Measurements from ENCODE around the gene KIAA0513.

GRCh38 chr16:84993926-84994325 lies 33.7 kb upstream of the KIAA0513 start:
- TF ChIP-seq, protein P1, sequence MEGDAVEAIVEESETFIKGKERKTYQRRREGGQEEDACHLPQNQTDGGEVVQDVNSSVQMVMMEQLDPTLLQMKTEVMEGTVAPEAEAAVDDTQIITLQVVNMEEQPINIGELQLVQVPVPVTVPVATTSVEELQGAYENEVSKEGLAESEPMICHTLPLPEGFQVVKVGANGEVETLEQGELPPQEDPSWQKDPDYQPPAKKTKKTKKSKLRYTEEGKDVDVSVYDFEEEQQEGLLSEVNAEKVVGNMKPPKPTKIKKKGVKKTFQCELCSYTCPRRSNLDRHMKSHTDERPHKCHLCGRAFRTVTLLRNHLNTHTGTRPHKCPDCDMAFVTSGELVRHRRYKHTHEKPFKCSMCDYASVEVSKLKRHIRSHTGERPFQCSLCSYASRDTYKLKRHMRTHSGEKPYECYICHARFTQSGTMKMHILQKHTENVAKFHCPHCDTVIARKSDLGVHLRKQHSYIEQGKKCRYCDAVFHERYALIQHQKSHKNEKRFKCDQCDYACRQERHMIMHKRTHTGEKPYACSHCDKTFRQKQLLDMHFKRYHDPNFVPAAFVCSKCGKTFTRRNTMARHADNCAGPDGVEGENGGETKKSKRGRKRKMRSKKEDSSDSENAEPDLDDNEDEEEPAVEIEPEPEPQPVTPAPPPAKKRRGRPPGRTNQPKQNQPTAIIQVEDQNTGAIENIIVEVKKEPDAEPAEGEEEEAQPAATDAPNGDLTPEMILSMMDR (conservative IDR thresholded peaks at IDR 0.05; ENCODE audit: low read depth, low read length), result no peak
- TF ChIP-seq EZH2 (IDR thresholded peaks at IDR 0.05; ENCODE audit: borderline replicate concordance, low read depth, low read length, poor library complexity, severe bottlenecking), result no peak
